Panc1 (cell line): Measurements from ENCODE around the gene SPECC1.

Experiments used
- POLR2AphosphoS5 ChIP-seq: IDR thresholded peaks from 2 replicates; pipeline ENCODE4 v1.6.1; 2012; ENCODE audit warnings: mild to moderate bottlenecking, low read depth, low read length, moderate library complexity
- SIN3A ChIP-seq: IDR thresholded peaks from 2 replicates; pipeline ENCODE4 v1.6.1; 2012; ENCODE audit warnings: low read depth, mild to moderate bottlenecking, low read length, moderate library complexity, borderline replicate concordance; ENCODE audit not compliant: insufficient read depth
- TF ChIP-seq, protein P1 (sequence below): fragments of 450-650 bp; IDR thresholded peaks from 2 replicates; pipeline ENCODE4 v1.5.1; 2017; ENCODE audit warnings: mild to moderate bottlenecking

DNA sequence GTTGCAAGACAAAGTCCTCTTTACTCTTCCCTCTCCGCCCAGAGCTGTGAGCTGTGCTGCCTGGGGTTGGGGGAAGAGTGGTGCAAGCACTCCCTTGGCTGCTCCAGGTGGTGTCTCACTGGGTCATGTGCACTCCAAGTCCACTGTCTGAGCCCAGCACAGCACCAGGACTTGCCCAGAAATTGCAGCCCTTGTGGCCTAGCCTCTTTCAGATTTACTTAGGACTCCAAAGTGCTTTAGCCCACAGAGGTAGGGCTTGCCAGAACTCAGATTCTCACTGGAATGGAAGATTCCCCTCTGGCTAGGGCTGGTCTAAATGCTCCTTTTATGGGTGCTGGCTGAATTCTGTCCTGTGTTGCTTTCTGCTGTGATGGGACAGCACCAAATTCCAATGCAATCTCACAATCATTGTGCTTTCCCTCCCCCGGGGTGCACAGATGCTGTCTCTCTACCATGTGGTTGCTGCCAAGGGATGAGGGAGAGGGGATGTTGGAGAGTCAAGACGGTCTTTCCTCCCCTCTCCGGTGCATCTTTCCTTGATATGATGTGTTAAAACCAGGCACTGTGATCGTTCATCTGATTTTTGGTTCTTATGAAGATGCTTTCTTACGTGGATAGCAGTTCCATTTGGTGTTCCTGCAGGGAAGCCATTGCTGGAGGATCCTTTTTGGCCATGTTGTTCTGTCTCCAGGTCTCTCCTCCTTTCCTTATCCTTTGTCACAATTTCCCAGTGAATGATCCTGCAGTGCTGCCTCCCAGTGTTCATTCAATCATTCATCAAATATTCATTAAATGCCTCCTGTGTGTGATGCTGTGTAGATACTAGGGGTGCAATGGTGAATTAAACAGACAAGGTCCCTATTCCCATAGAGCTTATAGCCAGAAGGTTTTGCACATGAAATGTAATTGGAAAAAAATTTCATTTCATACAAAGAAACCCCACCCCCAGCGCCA lies 216.3 kb downstream of the SPECC1 start:
- TF ChIP-seq, protein P1, sequence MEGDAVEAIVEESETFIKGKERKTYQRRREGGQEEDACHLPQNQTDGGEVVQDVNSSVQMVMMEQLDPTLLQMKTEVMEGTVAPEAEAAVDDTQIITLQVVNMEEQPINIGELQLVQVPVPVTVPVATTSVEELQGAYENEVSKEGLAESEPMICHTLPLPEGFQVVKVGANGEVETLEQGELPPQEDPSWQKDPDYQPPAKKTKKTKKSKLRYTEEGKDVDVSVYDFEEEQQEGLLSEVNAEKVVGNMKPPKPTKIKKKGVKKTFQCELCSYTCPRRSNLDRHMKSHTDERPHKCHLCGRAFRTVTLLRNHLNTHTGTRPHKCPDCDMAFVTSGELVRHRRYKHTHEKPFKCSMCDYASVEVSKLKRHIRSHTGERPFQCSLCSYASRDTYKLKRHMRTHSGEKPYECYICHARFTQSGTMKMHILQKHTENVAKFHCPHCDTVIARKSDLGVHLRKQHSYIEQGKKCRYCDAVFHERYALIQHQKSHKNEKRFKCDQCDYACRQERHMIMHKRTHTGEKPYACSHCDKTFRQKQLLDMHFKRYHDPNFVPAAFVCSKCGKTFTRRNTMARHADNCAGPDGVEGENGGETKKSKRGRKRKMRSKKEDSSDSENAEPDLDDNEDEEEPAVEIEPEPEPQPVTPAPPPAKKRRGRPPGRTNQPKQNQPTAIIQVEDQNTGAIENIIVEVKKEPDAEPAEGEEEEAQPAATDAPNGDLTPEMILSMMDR, result 0 out of 2 replicates have a peak, but pooled peaks have one; percentile 6
- TF ChIP-seq POLR2AphosphoS5 (no peak), SIN3A (no peak)
